ENCODE measurements around the gene AGK. TPM values are rescaled to one million over a fixed set of nuclear protein-coding genes. Genes with fewer than 3 reads are reported as not detected.

The AGK gene
- total RNA-seq, 4 donors from 2014 or later: 8.4 to 47.0 (median 17.5) TPM

- Histone ChIP-seq H3K4me1 (peaks cover 0 to 8% (median 3%) of the 10 kb centered on the region in 4 donors), H3K27ac (no peak overlapping the region), H3K36me3 (no peaks in the 10 kb centered on the region), H3K27me3 (peaks cover 0 to 4% of the 10 kb centered on the region in 2 donors), H3K9me3 (no peaks in the 10 kb centered on the region), H3K4me3 (no peak overlapping the region)
- TF ChIP-seq CTCF (IDR thresholded peaks at IDR 0.05) (no peak), POLR2A (IDR thresholded peaks at IDR 0.05) (no peak)
- no peak for DNase-seq
These were observed 37.5 kb upstream of the AGK start for GRCh38 chr7:141513720-141514119.

DNA sequence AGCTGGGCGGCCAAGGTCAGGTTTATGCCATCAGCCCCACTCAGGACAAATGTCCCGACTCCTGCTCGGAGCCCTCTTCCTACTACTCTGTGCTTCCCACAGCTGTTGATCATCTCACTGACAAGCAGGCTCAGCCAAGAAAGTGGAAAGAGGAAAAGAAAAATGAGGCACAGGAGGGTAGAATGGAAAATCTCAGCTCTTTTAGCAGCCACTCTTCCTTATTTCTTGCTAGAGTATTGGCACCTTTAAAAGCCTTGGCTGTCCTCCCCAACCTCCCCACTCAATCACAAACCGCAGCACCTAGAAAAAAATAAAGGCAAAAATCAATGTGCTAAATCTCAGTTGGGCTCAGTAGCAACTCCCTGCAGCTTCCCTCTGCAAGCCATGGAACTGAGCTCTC lies 35.3 kb upstream of the AGK start:
- no peak for DNase-seq
- peaks cover 0 to 8% (median 3%) of the 10 kb centered on the region in 4 donors for H3K4me1 ChIP-seq
- no peak for TF ChIP-seq POLR2A (IDR thresholded peaks at IDR 0.05)
- H3K27me3 ChIP-seq: peaks cover 0 to 4% of the 10 kb centered on the region in 2 donors
- H3K4me3 ChIP-seq: no peak overlapping the region
- no peaks in the 10 kb centered on the region for H3K9me3 ChIP-seq
- no peaks in the 10 kb centered on the region for H3K36me3 ChIP-seq
- H3K27ac ChIP-seq: no peak overlapping the region

DNA sequence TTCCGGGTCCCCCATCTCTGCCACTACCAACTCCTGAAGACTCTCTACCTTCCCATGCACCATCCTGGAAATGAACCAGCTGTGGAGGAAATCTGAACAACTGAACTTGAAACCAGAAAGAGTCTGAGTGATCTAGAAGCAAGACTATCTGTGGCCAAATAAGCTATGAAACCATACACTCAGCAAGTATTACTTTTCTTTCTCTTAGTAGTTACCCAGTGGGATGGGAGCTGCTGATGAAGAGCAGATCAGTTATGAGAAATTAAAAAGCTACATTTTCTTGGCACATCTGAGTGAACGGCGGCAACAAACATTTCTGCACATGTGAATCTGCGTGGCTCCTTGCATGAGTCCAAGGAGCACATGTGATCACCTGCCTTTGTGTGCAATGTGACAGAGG lies 31.6 kb upstream of the AGK start:
- no peak overlapping the region for H3K4me3 ChIP-seq
- H3K36me3 ChIP-seq: no peaks in the 10 kb centered on the region
- no peaks in the 10 kb centered on the region for H3K27me3 ChIP-seq
- H3K27ac ChIP-seq: no peak overlapping the region
- TF ChIP-seq CTCF (IDR thresholded peaks at IDR 0.05) (no peak), POLR2A (IDR thresholded peaks at IDR 0.05) (no peak)
- no peaks in the 10 kb centered on the region for H3K9me3 ChIP-seq
- DNase-seq: no peak
- no peaks in the 10 kb centered on the region for H3K4me1 ChIP-seq

DNA sequence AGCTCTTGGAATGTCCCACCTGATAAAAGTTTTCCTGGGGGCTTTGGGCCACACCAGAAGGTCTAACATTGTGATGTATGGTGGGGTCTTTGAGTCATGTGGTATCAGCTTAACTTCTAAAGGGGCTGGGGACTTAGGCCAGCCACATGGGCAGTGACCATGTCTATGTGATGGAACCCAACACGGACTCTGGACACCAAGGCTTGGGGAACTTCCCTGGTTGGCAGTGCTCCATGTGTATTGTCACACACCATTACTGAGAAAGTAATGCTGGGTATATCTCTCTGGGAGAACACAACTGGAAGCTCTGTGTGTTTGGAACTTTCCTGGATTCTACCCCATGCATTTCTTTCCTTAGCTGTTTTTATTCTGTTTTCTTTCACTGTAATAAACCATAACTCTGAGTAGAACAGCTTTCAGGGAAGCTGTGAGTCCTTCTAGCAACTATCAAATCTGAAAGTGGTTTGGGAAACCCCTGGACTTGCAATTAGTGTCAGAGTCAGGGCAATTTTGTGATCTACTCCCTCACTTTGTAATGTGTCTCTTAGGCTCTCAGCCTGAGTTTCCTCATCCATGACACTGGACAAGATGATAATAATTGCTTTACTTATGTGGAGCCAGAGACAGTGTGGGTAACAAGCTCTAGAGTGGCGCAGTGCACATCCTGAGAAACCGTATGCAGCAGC lies 28.4 kb upstream of the AGK start:
- TF ChIP-seq CTCF (IDR thresholded peaks at IDR 0.05): no peak
- no peak for TF ChIP-seq POLR2A (IDR thresholded peaks at IDR 0.05)

DNA sequence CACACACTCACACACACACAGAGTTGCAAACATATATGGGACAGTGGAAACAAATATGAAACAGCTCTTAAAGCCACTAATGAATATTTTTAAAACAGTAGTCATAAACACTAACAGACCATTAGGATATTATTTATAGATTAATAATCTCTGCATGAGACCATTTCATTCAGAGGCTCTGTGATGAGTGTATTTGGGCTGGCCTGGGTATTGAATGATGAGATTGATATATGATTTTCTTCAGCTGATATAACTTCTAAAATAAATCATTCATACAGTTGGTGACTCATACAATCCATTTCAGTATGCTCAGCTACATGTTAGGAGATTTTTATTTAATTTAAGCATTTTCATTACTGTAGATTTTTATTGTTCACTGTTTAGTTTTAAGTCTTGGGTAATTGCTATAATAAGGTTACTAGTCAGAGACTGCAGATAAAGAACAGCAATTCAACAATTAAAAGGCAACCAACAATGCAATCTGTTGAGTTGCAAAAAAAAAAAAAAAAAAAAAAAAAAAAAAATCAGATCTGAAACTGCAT lies 25.2 kb upstream of the AGK start:
- H3K4me1 ChIP-seq: no peaks in the 10 kb centered on the region
- no peaks in the 10 kb centered on the region for H3K36me3 ChIP-seq
- no peak for DNase-seq
- H3K27me3 ChIP-seq: no peaks in the 10 kb centered on the region
- no peaks in the 10 kb centered on the region for H3K9me3 ChIP-seq
- no peak overlapping the region for H3K27ac ChIP-seq
- H3K4me3 ChIP-seq: no peak overlapping the region
- TF ChIP-seq CTCF (IDR thresholded peaks at IDR 0.05) (no peak), POLR2A (IDR thresholded peaks at IDR 0.05) (no peak)

More for the DNA sequence above, 28.4 kb upstream of the AGK start:
- H3K4me1 ChIP-seq: no peaks in the 10 kb centered on the region
- no peak overlapping the region for H3K4me3 ChIP-seq
- H3K36me3 ChIP-seq: no peaks in the 10 kb centered on the region
- H3K27ac ChIP-seq: no peak overlapping the region
- no peak for DNase-seq
- no peaks in the 10 kb centered on the region for H3K27me3 ChIP-seq
- no peaks in the 10 kb centered on the region for H3K9me3 ChIP-seq

GRCh38 chr7:141527076-141527475 lies 24.1 kb upstream of the AGK start:
- no peak overlapping the region for H3K4me3 ChIP-seq
- DNase-seq: no peak
- no peaks in the 10 kb centered on the region for H3K27me3 ChIP-seq
- H3K4me1 ChIP-seq: no peaks in the 10 kb centered on the region
- no peaks in the 10 kb centered on the region for H3K36me3 ChIP-seq
- TF ChIP-seq CTCF (IDR thresholded peaks at IDR 0.05): no peak
- TF ChIP-seq POLR2A (IDR thresholded peaks at IDR 0.05): no peak
- H3K9me3 ChIP-seq: no peaks in the 10 kb centered on the region
- no peak overlapping the region for H3K27ac ChIP-seq

All from Peyer's patch (tissue), 4 donors.